Measurements from ENCODE around the gene EGFL6.

EGFL6 gene, protein sequence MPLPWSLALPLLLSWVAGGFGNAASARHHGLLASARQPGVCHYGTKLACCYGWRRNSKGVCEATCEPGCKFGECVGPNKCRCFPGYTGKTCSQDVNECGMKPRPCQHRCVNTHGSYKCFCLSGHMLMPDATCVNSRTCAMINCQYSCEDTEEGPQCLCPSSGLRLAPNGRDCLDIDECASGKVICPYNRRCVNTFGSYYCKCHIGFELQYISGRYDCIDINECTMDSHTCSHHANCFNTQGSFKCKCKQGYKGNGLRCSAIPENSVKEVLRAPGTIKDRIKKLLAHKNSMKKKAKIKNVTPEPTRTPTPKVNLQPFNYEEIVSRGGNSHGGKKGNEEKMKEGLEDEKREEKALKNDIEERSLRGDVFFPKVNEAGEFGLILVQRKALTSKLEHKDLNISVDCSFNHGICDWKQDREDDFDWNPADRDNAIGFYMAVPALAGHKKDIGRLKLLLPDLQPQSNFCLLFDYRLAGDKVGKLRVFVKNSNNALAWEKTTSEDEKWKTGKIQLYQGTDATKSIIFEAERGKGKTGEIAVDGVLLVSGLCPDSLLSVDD

DNA sequence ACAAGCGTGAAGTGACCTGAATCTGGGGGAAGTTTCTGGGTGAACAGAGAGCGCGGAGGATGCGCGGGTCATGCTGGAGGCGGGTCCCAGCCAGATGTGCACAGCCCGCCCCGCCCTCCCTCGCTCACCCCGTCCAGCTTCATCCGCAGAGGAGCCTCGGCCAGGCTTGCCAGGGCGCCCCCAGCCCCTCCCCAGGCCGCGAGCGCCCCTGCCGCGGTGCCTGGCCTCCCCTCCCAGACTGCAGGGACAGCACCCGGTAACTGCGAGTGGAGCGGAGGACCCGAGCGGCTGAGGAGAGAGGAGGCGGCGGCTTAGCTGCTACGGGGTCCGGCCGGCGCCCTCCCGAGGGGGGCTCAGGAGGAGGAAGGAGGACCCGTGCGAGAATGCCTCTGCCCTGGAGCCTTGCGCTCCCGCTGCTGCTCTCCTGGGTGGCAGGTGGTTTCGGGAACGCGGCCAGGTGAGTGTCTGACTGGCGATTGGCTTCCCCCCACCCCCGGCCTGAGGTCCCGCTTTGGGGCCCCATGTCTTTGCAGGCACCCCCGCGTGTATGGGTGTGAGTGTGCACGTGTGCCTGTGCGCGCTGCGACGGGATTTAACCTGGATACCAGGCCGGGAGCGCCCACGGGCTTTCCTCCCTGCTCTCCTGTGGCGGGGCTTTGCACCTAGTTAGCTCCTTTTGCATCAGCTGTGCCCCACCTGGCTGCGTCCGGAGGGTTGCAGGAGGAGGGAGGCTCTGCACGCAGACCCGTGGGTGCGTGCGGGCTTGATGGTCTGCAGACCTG is at the start of gene EGFL6:
Gene EGFL6, plus strand, starts transcription at position 123 of the 782 bp plus-strand sequence. Its CDS starts 261 bp downstream, at position 384.
- DNase-seq (ENCODE audit: low read depth, low spot score) = no peak

DNA sequence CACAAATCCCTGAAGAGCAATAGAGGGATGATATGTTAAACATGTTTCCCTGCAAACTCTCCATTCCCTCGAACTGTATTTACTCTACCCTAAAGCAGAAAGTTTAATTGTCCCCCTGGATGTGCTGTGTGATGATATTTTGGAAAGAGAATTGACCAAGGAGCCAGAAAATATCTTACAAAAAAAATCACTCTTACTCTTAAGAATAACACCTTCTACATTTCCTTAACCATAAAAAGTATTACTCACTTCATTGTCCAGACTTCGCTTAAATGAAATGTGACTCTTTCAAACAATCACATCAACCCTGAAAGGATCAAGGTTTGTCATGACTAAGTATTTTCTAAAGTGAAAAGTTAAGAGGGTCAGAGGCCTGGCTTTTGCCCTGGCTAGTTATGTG is 49.0 kb upstream of the EGFL6 start:
- no peak for DNase-seq (ENCODE audit: low read depth, low spot score)

DNA sequence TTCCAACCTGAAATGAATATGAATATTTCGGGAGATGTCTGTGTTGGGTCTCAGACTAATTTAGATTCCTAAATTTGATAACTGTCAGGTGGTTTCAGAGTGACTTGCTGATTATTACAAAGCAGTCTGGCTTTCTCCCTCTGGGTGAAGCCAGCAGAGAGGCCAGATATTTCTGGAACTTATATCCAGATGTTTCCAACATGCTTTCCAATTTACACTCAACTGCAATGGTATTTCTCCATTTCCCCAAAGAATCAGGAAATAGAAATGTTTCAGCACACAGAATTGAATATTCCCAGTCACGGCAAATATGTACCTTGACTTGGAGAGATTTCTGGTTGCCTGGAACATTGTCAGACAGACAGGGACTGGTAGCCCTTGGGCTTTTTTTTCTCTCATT is 48.5 kb upstream of the EGFL6 start:
- no peak for DNase-seq (ENCODE audit: low read depth, low spot score)

DNA sequence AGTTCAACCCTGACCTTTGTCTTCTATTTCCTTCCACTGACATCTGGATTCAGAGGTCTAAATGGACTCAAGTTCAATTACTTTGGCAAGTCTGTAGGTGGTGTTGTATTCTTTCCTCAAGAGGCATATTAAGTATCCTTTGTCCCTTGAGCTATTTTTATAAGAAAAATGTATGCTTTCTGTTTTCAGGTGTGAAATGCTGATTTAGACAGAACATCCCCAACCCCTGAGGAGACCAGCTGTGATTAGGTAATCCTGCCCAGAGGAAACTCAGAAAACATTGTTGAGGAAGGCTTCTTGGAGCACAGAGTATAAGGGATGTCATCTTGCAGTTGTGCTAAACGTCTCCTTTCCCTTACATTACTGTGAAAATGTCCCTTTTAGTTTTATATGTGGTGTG is 46.6 kb upstream of the EGFL6 start:
- no peak for DNase-seq (ENCODE audit: low read depth, low spot score)

DNA sequence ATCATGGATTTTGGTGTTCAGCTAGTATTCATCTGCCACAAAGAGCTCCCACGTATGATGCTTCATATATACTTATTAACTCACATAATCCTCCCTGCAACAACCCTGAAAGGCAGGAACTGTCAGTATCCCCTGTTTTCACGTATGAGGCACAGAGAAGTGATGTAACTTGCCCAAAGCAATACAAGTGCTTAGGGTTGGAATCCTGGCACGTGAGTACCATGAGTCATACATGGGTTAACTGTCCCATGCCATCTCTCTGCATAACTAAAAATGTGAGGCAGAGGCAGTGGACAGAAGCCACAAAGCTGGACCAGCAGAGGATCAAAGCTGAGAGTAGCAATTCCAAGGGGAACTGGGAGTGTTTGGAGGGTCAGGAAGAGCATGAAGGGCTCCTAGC is 35.7 kb upstream of the EGFL6 start:
- no peak for DNase-seq (ENCODE audit: low read depth, low spot score)

DNA sequence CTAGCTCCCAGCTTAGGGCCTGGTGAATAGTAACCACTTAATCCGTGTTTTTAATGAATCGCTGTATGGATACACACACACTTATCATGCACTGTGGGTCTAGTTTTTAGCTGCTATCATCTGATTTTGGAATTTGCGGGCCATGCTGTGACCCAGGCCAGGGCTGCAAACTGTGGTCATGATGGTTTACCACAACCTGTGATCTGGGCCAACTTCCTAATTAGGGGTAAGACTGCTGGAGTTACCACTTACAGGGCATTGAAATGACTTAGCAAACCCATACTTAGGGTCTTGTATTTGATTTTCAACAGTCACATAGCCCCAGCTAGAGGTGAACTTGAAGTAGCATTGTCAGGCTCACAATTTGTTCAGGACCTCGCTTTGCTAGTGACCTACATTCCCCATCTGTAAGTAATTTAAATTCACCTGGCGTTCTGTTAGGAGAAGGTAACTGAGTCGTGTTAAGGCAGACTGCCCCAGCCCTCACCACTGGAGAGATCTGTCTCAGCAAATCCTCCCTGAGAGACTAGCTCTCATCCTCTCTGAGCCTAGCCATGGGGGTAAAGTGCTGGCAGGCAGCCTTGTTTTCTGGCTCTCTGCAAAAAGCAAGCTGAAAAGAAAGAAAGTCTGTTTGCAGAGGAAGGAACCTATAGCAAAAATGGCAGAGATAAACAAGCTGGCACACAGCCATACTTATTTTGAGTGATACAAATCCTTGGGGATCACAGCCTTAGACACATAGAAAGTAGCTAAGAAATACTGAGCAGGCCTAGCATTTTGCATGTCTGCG is 33.8 kb upstream of the EGFL6 start:
- DNase-seq (ENCODE audit: low read depth, low spot score) = no peak

DNA sequence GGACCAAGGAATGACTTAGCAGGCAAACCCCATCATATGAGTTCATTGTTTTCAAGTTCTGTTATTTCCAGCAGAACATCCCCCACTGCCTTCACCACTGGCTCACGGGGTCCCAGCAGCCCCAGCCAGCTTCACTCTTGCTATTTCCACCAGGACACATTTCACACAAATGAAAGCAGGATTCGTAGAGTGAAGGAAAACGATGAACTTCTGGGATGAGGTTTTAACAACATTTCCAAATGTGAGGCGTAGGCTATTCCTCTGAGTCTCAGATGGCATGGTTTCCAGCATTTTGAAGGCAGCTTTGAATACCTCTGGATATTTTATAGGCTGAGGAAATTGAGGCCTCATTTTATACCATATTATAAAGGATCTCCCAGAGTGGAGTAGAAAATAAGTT is 32.9 kb upstream of the EGFL6 start:
- no peak for DNase-seq (ENCODE audit: low read depth, low spot score)

DNA sequence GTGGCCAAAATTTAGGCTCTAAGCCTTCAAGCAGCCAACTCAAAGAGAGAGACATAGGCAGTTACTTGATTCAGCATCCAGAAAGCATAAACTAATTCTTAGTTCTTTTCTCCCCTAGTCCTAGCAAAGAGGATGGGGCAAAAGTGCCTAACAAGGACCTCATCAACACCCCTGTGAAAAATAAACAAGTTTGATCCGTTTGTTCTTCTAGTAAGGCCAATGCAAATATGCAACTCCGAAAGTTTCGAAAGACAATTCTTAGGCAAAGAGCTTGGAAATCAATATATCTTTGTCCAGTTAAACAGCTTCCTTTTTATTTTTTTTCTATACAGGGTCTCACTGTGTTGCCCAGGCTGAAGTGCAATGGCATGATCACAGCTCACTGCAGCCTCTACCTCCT is 31.0 kb upstream of the EGFL6 start:
- DNase-seq (ENCODE audit: low read depth, low spot score) = no peak

DNA sequence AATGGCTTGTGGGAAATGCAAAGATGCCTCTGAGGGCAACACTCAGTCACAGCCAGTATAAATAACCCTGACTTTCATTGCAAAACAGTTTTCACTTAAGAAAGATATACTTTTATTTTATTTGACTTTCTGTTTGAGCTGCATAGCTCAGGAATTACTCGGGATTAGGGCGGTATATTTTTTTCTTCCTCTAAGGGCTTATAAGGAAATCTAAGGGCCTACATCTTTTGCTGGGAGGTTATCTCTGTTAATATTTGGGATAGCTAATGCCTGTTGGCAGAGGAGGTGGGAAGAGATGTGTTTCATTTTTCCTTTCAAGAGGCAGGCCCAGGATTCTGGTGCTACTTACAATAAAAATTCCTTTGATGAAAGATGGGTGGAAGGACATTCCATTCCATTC is 28.8 kb upstream of the EGFL6 start:
- no peak for DNase-seq (ENCODE audit: low read depth, low spot score)

DNA sequence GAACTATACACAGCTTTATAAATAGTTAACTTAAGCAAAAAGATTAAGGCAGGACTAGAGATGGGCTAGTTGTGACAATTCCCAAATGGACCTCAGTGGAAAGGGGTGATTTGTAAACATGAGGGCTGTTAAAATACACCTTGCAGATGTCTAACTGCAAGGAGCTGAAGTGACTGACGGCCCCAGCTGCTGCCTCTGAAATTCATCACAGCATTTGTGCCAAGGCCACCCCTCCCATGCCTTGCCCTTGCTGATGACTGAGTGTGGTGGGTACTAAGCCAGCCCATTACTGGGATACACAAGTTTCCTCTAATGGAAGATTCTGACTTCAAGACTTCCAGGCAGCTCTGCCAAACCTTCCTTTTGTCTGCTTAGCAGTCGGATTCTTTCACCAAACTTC is 23.7 kb upstream of the EGFL6 start:
- no peak for DNase-seq (ENCODE audit: low read depth, low spot score)

DNA sequence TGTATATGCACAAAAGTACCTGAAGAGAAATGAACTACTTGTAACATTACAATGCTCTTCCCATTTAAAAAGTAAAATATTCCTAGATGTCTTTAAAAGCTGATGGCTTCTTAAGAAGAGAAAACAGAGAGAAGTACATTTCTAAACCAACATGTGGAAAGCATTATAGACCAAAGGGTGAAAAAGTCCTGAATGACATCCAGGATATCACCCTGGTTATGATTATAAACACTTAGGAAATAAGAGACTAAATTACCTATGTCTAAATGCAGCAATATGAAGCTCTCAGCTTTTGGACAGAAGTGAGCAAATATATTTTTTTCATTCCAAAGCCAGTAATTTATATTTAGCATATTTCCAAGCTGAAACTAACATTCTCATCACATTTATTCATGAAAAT is 21.7 kb upstream of the EGFL6 start:
- DNase-seq (ENCODE audit: low read depth, low spot score) = no peak

DNA sequence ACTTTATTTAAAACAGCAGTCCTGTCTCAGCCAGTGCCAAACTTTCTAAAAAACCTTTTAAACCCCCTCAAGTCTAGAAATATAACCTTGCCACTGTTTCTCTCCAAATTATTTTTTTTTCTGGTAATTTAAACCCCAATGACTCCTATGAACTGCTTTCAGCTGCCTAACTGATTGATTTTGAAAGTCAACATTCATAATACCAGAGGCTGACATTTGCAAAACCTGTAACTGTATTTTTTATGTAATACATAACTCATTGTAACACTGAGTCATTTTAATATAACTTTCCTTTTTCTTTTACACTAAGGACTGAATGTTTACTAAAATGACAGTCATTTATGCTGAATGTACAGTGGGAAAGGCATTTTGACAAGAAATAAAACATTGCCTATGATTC is 19.1 kb upstream of the EGFL6 start:
- DNase-seq (ENCODE audit: low read depth, low spot score) = no peak

DNA sequence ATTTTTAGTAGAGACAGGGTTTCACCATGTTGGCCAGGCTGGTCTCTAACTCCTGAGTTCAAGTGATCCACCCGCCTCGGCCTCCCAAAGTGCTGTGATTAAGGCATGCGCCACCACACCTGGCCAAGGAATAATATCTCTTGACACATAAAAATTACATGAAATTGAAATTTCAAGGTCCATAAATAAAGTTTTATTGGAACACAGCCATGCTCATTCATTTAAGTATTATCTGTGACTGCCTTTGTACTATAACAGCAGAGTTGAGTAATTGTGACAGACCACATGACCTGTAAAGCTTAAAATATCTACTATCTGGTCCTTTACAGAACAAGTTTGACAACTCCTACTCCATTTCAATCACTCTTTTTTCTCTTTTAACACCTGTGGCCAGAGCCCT is 17.8 kb upstream of the EGFL6 start:
- no peak for DNase-seq (ENCODE audit: low read depth, low spot score)

DNA sequence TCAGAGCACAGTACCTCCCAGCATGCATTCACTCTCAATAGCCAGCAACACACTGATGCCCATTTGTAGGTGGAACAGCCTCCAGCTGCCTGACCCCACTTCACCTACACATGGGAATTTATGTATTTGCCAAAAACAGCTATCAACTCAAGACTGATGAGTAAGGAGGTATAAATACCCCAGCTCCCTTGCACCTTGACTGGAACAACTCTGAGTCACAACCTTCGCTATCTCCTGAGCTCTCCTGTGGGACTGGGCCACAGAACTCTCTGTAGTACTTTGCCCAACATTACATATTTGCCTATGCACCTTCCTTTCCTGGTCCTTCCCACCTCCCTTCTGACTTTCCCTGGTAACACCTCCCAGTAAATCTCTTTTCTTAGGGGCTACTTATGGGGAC is 16.5 kb upstream of the EGFL6 start:
- DNase-seq (ENCODE audit: low read depth, low spot score) = no peak

DNA sequence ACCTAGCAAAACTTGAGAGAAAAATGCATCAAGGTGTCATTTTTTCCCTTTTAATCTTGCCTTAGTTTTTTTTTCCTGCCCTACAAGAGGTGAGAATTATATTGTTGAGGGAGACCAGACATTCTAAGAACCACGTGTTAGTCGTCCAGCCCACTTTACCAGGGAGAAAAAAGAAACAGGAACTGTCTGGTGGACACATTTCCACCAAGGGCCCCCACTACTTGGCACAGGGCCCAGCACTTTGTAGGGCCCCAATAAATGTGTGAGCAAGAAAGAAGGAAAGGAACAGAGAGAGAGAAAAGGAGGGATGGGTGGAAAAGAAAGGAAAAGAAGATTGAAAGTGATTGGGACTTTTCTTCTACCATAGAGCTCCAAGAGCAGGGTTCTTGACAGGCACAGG is 3.9 kb upstream of the EGFL6 start:
- no peak for DNase-seq (ENCODE audit: low read depth, low spot score)

DNA sequence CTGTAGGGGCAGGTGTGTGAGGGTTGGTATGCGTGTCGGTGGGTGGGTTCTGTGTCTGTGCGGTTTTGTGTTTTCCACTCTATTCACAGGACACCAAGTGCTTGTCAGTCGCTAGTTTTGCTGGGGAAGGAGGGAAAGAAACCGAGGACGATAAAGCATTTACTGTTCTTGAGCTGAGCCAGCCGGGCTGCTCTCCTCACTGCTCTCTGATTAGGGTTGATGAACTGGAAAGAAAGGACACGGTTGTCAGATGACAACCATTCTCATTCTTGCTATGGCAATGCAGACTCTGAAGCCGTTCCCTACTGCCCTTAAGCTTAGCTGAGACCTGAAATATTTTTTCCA is 832 bp downstream of the EGFL6 start:
- no peak for DNase-seq (ENCODE audit: low read depth, low spot score)

DNA sequence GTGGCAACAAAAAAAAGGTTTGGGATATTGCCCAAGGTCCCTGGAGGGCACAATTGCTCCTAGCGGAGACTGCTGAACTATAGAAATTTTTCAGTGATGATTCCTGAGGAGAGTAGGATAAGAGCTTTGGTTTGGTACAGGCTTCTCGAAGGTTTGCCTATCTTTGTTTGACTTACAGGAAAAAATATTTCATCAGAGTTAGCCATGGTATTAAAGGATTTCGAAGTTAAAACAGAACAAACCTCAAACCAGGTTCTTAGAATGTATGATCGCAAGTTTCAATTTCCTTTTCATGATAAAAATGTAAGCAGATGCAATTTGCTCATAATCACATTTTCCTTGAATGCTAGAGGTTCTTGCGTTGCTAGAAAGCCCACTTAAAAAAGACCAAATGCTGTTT is 1.7 kb downstream of the EGFL6 start:
- no peak for DNase-seq (ENCODE audit: low read depth, low spot score)

DNA sequence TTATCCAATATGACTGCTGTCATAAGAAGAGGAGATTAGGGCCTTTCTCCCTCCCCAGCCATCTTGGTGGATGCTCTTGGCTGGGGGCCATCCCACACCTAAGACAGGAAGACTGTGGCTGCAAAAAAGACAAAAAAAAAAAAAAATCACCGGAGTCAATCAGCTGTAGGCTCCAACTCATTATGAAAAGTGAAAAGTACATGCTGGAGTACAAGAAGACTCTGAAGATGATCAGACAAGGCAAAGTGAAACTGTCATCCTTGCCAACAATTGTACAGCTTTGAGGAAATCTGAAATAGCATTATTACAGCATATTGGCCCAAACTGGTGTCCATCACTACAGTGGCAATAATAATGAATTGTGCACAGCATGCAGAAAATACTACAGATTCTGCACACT is 5.2 kb downstream of the EGFL6 start:
- no peak for DNase-seq (ENCODE audit: low read depth, low spot score)

DNA sequence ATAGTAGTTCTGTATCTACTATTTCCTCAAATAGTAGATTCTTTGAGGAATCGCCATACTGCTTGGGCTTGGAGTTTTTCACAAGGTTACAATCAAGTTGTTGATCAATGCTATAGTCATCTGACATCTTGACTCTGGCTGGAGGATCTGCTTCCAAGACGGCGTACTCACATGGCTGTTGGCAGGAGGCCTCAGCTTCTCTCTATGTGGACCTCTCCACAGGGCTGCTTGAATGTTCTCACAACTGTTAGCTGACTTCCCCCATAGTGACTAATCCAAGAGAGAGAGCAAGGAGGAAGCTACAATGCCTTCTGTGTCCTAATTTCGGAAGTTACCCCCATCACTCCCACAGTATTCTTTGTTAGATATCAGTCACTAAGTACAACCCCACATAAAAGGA is 10.3 kb downstream of the EGFL6 start:
- DNase-seq (ENCODE audit: low read depth, low spot score) = no peak

DNA sequence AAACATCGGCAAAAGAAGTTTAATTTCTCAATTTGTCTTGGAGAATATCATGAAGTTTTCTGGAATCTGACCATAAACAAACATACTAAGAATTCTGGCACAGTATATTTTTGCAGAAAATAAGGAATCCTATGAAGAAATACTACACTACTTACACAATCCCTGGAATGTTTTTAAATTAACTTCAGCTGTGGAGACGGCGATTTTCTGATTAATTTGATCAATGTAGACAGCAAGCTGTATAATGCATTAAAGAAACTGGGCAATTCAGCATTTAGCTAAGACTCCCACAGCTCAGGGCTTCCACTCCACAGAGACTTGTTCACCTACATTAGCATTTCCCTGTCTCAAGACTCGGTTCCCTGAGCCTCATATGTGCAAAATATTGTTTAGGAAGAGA is 12.2 kb downstream of the EGFL6 start:
- no peak for DNase-seq (ENCODE audit: low read depth, low spot score)

DNA sequence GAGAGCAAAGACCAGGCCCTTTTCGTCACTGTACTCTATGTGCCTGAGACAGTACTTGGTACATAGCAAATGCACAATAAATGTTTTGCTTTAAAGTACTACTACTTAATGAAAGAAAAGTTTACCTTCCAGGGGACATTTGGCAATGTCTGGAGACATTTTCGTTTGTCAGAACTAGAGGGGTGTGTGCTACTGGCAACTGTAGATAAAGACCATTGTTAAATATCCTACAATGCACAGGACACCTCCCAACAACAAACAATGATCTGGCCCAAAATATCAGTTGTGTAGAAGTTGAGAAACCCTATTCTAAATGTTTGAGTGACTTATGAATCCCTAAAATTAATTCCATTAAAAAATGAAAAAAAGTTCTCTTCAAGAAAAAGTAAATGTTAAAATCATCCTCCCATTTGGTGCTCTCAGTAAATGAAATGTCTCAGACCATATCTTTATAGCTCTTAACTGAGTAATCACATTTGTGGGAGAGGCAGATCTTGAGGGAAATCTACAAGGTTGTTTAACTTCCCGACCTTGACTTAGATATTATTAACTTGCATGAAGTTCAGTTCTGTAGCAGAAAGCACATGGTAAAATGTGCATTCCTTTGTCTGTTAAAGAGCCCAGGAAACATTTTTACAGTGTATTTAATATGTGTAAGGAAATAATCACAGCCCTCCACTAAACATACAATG is 18.5 kb downstream of the EGFL6 start:
- no peak for DNase-seq (ENCODE audit: low read depth, low spot score)

DNA sequence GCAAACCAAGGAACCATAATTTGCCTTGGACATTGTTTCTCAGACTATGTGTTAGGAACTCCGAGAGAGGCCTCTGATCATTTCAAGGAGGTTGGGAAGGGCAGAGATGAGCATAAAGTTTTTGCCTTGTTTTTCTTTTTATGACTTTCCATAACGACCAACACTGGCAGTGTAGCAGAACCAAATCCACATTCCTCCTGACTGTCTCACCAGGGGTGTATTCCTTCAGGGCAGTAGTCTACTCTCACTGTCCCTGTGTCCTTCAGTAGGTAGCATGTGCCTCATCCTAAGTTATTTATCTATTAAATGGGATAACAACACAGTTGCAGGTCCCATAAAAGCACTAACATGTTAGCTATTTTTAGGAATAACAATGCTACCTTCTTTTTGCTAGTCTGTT is 20.8 kb downstream of the EGFL6 start:
- no peak for DNase-seq (ENCODE audit: low read depth, low spot score)

Measured in activated naive CD8-positive, alpha-beta T cell treated with anti-CD3 and anti-CD28 coated beads, Interleukin-2, amount 50 U/mL, for 16 hours (primary cell).